SK-N-SH (cell line): Measurements from ENCODE around the gene SLC35A5. TPM values are rescaled to one million over a fixed set of nuclear protein-coding genes. Genes with fewer than 3 reads are reported as not detected.

Source experiments
- CTCF ChIA-PET: fragments of 300-600, 350-600 bp; formaldehyde crosslinking; extraction: SDS; loops from one replicate; lab custom pipeline; 2021; lab: Yijun Ruan, JAX
- POLR2A ChIA-PET: fragments of 350-600 bp; sonication (Branson Sonifier 250); formaldehyde crosslinking; extraction: SDS; loops from one replicate; lab custom pipeline; 2020; ENCODE audit warnings: antibody characterized with exemption, inconsistent platforms; lab: Yijun Ruan, JAX
- DNase-seq: peaks from one replicate; pipeline ENCODE4 v3.0.0; 2012
- H2AFZ ChIP-seq: fragments of 200-600 bp; sonication (generic); 2 replicates; pipeline ENCODE4 v1.8.1; 2016; ENCODE audit warnings: antibody characterized with exemption, mild to moderate bottlenecking, low read depth
- H3F3A ChIP-seq: fragments of 200-600 bp; sonication (generic); replicated peaks from 2 replicates; pipeline ENCODE3; 2016; ENCODE audit warnings: antibody characterized with exemption, mild to moderate bottlenecking; ENCODE audit not compliant: insufficient read depth
- H3K27ac ChIP-seq, 2 experiments: fragments of 200-500 bp in 1 of 2; fragments of 200-600 bp in 1 of 2; sonication (Bioruptor generic) in 1 of 2; sonication (generic), shearing (Covaris generic) in 1 of 2; 2 replicates each; pipeline versions ENCODE4 v1.5.1 to v1.6.1; 2014 to 2016; ENCODE audit warnings: low read depth in 2 of 2, inconsistent platforms in 1 of 2, low read length in 1 of 2, mild to moderate bottlenecking in 1 of 2, mixed read lengths in 1 of 2
- H3K27me3 ChIP-seq: fragments of 200-600 bp; sonication (generic), shearing (Covaris generic); 2 replicates; pipeline ENCODE4 v1.6.1; 2016; ENCODE audit warnings: mixed run types; ENCODE audit not compliant: insufficient read depth
- H3K36me3 ChIP-seq, 2 experiments: fragments of 200-500 bp in 1 of 2; fragments of 200-600 bp in 1 of 2; sonication (Bioruptor generic) in 1 of 2; sonication (generic) in 1 of 2; replicated peaks in 1 of 2; 2 replicates each; pipeline versions ENCODE3 to v1.5.1; 2014 to 2016; ENCODE audit warnings: low read length in 1 of 2, mild to moderate bottlenecking in 1 of 2; ENCODE audit not compliant: insufficient read depth in 2 of 2, control insufficient read depth in 1 of 2
- H3K4me1 ChIP-seq, 2 experiments: fragments of 200-500 bp in 1 of 2; fragments of 200-600 bp in 1 of 2; sonication (Bioruptor generic) in 1 of 2; sonication (generic), shearing (Covaris generic) in 1 of 2; 2 replicates each; pipeline versions ENCODE4 v1.5.1 to v1.6.1; 2014 to 2016; ENCODE audit warnings: low read depth in 1 of 2, low read length in 1 of 2, mixed run types in 1 of 2; ENCODE audit not compliant: insufficient read depth in 2 of 2, control insufficient read depth in 1 of 2
- H3K4me2 ChIP-seq: fragments of 200-600 bp; sonication (generic), shearing (Covaris generic); 2 replicates; pipeline ENCODE4 v1.6.1; 2017; ENCODE audit warnings: mixed run types
- H3K4me3 ChIP-seq, 2 experiments: fragments of 200-500 bp in 1 of 2; fragments of 200-600 bp in 1 of 2; sonication (Bioruptor generic) in 1 of 2; sonication (generic), shearing (Covaris generic) in 1 of 2; 2 replicates each; pipeline versions ENCODE4 v1.5.1 to v1.8.1; 2014 to 2016; ENCODE audit warnings: low read depth in 2 of 2, inconsistent platforms in 1 of 2, low read length in 1 of 2, mild to moderate bottlenecking in 1 of 2, mixed read lengths in 1 of 2, moderate library complexity in 1 of 2
- H3K79me2 ChIP-seq: fragments of 200-600 bp; sonication (generic); 2 replicates; pipeline ENCODE4 v1.8.1; 2017; ENCODE audit warnings: mild to moderate bottlenecking; ENCODE audit not compliant: insufficient read depth
- H3K9ac ChIP-seq: fragments of 200-600 bp; sonication (generic); 2 replicates; pipeline ENCODE4 v1.6.1; 2017; ENCODE audit warnings: mixed run types
- H3K9me2 ChIP-seq: fragments of 200-600 bp; sonication (generic); 2 replicates; pipeline ENCODE4 v1.6.1; 2017; ENCODE audit warnings: mixed run types
- H3K9me3 ChIP-seq: fragments of 200-600 bp; sonication (generic); 2 replicates; pipeline ENCODE4 v1.6.1; 2017; ENCODE audit warnings: mixed run types, mild to moderate bottlenecking, moderate library complexity
- H4K20me1 ChIP-seq: fragments of 200-600 bp; sonication (generic); 2 replicates; pipeline ENCODE4 v1.6.1; 2017; ENCODE audit warnings: mild to moderate bottlenecking, mixed run types; ENCODE audit not compliant: insufficient read depth
- CHD2 ChIP-seq: fragments of 150-350 bp; IDR thresholded peaks from 2 replicates; pipeline ENCODE4 v1.6.1; 2018; ENCODE audit warnings: low read length; ENCODE audit not compliant: partially characterized antibody
- ELF1 ChIP-seq: IDR thresholded peaks from 2 replicates; pipeline ENCODE4 v1.4.0; 2012
- EP300 ChIP-seq, 2 experiments: IDR thresholded peaks; 2 replicates each; pipeline versions ENCODE4 v1.4.0 to v1.6.1; 2012; ENCODE audit warnings: borderline replicate concordance in 1 of 2, low read depth in 1 of 2, low read length in 1 of 2
- FOXJ3 ChIP-seq: sonication (generic); formaldehyde crosslinking; IDR thresholded peaks from 2 replicates; pipeline ENCODE4 v1.5.1; 2020; ENCODE audit warnings: mild to moderate bottlenecking, missing genetic modification reagents
- FOXM1 ChIP-seq: IDR thresholded peaks from 2 replicates; pipeline ENCODE4 v1.4.0; 2012; ENCODE audit warnings: low read depth, mild to moderate bottlenecking
- GABPA ChIP-seq: IDR thresholded peaks from 2 replicates; pipeline ENCODE4 v1.4.0; 2012; ENCODE audit warnings: low read depth, mild to moderate bottlenecking
- MEF2A ChIP-seq: IDR thresholded peaks from 2 replicates; pipeline ENCODE4 v1.4.0; 2012; ENCODE audit warnings: low read depth, borderline replicate concordance
- MXI1 ChIP-seq: IDR thresholded peaks from 2 replicates; pipeline ENCODE4 v1.6.1; 2012; ENCODE audit warnings: mild to moderate bottlenecking, low read depth, low read length, improper control_type of control experiment
- NFIC ChIP-seq: IDR thresholded peaks from 2 replicates; pipeline ENCODE4 v1.4.0; 2012; ENCODE audit warnings: borderline replicate concordance
- NRF1 ChIP-seq: IDR thresholded peaks from 2 replicates; pipeline ENCODE4 v1.6.1; 2012; ENCODE audit warnings: low read depth, mild to moderate bottlenecking, low read length
- POLR2AphosphoS5 ChIP-seq: IDR thresholded peaks from 2 replicates; pipeline ENCODE4 v1.6.1; 2012; ENCODE audit warnings: low read depth, low read length
- RFX5 ChIP-seq: IDR thresholded peaks from 2 replicates; pipeline ENCODE4 v1.6.1; 2012; ENCODE audit warnings: mild to moderate bottlenecking, improper control_type of control experiment, low read length
- SMC3 ChIP-seq: IDR thresholded peaks from 2 replicates; pipeline ENCODE4 v1.6.1; 2012; ENCODE audit warnings: low read depth, low read length, improper control_type of control experiment
- WGBS: methylation state at CpG from one replicate; pipeline ENCODE4 v1.1.6; 2017; ENCODE audit warnings: low lambda C conversion rate; 5-methylcytosine and 5-hydroxymethylcytosine counted together
- polyA plus RNA-seq, 3 experiments: library from polyadenylated mRNA; depleted of rRNA; stranded (reverse); fragments of >200 nt; gene quantifications; 2 replicates each; pipeline ENCODE4 v1.2.3, GENCODE V29; 2012
- TF ChIP-seq, protein P1 (sequence below): fragments of 200-600 bp; sonication (generic); IDR thresholded peaks from 2 replicates; pipeline ENCODE4 v1.6.1; 2017; ENCODE audit warnings: antibody characterized with exemption, mild to moderate bottlenecking, moderate library complexity
- TF ChIP-seq, protein P2 (sequence below): IDR thresholded peaks from 2 replicates; pipeline ENCODE4 v1.4.0; 2012; ENCODE audit warnings: low read depth

The SLC35A5 gene
- polyA plus RNA-seq, 1 of the 3 experiments (the other 2 are of a cell fraction) = 16.0 TPM

DNA sequence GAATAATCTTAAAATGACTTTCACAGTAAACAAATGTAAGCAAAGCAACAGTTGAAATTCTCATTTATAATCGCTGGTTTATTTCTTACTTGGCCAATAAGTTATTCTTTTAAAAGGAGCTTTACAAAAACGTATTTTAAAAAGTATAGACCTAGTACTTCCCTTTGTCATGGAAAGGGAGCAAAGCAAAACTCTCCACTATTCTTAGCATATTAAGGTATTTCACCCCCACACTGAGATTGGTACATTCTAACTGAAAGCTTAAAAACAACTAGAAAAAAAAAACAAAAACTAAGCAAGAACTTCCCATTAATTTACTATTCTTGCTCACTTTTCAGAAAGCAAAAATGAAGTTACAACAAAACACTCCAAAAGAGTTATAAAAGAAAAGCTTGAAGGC, 1.5 kb upstream of the SLC35A5 start (continued):
- TF ChIP-seq, protein P1, sequence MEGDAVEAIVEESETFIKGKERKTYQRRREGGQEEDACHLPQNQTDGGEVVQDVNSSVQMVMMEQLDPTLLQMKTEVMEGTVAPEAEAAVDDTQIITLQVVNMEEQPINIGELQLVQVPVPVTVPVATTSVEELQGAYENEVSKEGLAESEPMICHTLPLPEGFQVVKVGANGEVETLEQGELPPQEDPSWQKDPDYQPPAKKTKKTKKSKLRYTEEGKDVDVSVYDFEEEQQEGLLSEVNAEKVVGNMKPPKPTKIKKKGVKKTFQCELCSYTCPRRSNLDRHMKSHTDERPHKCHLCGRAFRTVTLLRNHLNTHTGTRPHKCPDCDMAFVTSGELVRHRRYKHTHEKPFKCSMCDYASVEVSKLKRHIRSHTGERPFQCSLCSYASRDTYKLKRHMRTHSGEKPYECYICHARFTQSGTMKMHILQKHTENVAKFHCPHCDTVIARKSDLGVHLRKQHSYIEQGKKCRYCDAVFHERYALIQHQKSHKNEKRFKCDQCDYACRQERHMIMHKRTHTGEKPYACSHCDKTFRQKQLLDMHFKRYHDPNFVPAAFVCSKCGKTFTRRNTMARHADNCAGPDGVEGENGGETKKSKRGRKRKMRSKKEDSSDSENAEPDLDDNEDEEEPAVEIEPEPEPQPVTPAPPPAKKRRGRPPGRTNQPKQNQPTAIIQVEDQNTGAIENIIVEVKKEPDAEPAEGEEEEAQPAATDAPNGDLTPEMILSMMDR = no peak
- TF ChIP-seq CHD2 (no peak), GABPA (no peak), NRF1 (no peak), MEF2A (no peak), NFIC (no peak), FOXM1 (no peak)

DNA sequence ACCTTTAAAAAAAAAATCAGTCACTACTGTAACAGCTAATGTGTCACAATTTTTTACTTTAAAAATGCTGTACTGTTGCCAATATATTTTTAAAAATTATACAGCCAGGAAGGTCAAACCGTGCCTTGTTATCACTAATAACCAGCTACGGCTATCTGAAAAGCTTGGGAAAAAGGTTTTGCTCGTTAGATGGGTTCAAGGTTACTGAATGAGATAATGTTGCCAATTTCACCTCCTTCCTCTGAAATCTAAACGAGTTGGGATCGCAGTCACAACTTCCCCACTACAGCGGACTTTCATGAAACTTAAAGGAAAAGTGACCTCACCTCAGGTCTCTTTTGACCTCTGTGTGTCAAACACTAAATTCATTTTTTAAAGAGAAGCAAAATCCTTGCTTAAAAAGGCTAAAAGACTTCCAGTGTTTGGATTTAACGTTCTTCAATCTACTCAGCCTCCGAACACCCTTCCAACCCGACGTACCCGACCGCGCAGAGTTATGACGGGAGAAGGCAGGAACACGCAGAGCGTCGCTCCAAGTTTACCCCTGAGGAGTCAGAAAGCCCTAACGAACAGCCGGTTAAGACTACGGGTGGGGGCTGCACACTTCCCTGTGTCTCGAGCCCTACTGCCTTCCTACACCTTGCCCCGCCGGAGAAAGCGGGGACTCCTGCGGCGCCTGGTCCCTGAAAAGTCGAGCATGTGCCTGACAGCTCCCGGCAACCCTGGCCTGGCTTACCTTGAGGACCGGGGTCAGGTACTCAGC, 943 bp upstream of the SLC35A5 start:
- H3K4me2 ChIP-seq = peak overlapping the region; percentile 84
- DNase-seq = peak; percentile 65
- no peaks in the 10 kb centered on the region for H4K20me1 ChIP-seq
- POLR2A ChIA-PET = interaction anchor here (1.3 to 1.8 kb wide), 2 partner anchors 228 to 458 kb away, joined by 6 to 19 read pairs; partner anchors contain the start of gene CD200
- peaks cover 59% of the 10 kb centered on the region for H3K79me2 ChIP-seq
- peak overlapping the region; percentile 79 to 98 for H3K4me3 ChIP-seq
- TF ChIP-seq FOXJ3 (CRISPR knock-in tag) (no peak), GABPA (0 out of 2 replicates have a peak, but pooled peaks have one; percentile 9), POLR2AphosphoS5 (0 out of 2 replicates have a peak, but pooled peaks have one; percentile 38), SMC3 (no peak), EP300 (IDR thresholded peaks at IDR 0.05; ENCODE audit: borderline replicate concordance in 1 of 2, low read depth in 1 of 2, low read length in 1 of 2) (no peak), NFIC (no peak), RFX5 (no peak), NRF1 (no peak), ELF1 (no peak), MXI1 (peak; percentile 63; the same call in 1 of the 2 replicates)
- TF ChIP-seq, protein P2, sequence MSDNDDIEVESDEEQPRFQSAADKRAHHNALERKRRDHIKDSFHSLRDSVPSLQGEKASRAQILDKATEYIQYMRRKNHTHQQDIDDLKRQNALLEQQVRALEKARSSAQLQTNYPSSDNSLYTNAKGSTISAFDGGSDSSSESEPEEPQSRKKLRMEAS = peak; percentile 60; the same call in 1 of the 2 replicates
- H3K27ac ChIP-seq = peak overlapping the region; percentile 98 to 99
- CTCF ChIA-PET = interaction anchor here (0.7 to 2.0 kb wide), 6 partner anchors 8 to 593 kb away, joined by 3 to 11 read pairs (median 4); partner anchors contain the start of gene SLC9C1
- 1% methylated on average over 19 of the region's 29 CpGs for WGBS
- peak overlapping the region; percentile 93 for H3K9ac ChIP-seq
- H3F3A ChIP-seq = peaks cover 29% of the 10 kb centered on the region
- no peaks in the 10 kb centered on the region for H3K27me3 ChIP-seq
- H2AFZ ChIP-seq = peak overlapping the region; percentile 89
- no peaks in the 10 kb centered on the region for H3K9me3 ChIP-seq
- H3K36me3 ChIP-seq = peaks cover 10 to 11% of the 10 kb centered on the region in 2 experiments
- peaks cover 10 to 14% of the 10 kb centered on the region in 2 experiments; a peak in 2 of 4 replicates for H3K4me1 ChIP-seq
- H3K9me2 ChIP-seq = no peaks in the 10 kb centered on the region
